Measurements from ENCODE around the gene NIPAL3.

- TF ChIP-seq POLR2A (IDR thresholded peaks at IDR 0.05) (no peak), EP300 (IDR thresholded peaks at IDR 0.05; ENCODE audit: low read depth) (no peak), POLR2AphosphoS5 (IDR thresholded peaks at IDR 0.05) (no peak)
- TF ChIP-seq, protein P1, sequence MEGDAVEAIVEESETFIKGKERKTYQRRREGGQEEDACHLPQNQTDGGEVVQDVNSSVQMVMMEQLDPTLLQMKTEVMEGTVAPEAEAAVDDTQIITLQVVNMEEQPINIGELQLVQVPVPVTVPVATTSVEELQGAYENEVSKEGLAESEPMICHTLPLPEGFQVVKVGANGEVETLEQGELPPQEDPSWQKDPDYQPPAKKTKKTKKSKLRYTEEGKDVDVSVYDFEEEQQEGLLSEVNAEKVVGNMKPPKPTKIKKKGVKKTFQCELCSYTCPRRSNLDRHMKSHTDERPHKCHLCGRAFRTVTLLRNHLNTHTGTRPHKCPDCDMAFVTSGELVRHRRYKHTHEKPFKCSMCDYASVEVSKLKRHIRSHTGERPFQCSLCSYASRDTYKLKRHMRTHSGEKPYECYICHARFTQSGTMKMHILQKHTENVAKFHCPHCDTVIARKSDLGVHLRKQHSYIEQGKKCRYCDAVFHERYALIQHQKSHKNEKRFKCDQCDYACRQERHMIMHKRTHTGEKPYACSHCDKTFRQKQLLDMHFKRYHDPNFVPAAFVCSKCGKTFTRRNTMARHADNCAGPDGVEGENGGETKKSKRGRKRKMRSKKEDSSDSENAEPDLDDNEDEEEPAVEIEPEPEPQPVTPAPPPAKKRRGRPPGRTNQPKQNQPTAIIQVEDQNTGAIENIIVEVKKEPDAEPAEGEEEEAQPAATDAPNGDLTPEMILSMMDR (IDR thresholded peaks at IDR 0.05), result no peak
Observed at GRCh38 chr1:24414775-24415333, 748 bp upstream of the NIPAL3 start.
